OCI-LY7 (cell line): Measurements from ENCODE around the gene NAGS. TPM values are rescaled to one million over a fixed set of nuclear protein-coding genes. Genes with fewer than 3 reads are reported as not detected.

Experiments used
- BruUV-seq: library from RNA; stranded (reverse); fragments of 400-500 nt; replicated peaks from 2 replicates; lab custom pipeline; 2021; lab: Mats Ljungman, UMichigan
- CTCF ChIA-PET: fragments of 300-600 bp; sonication (Branson Sonifier 250); formaldehyde crosslinking; loops from one replicate; lab custom pipeline; 2022; ENCODE audit warnings: antibody characterized with exemption; ENCODE audit not compliant: unreplicated experiment; lab: Charles Lee
- POLR2A ChIA-PET: fragments of 300-600 bp; sonication (Branson Sonifier 250); formaldehyde crosslinking; loops from one replicate; lab custom pipeline; 2022; ENCODE audit warnings: antibody characterized with exemption; lab: Charles Lee
- DNase-seq: peaks from one replicate; pipeline ENCODE4 v3.0.0-alpha.2; 2015; ENCODE audit warnings: low spot score
- H2AFZ ChIP-seq: fragments of 200-600 bp; sonication (generic), shearing (Covaris generic); 2 replicates; pipeline ENCODE4 v1.6.1; 2014; ENCODE audit warnings: mild to moderate bottlenecking, antibody characterized with exemption, low read length, moderate library complexity
- H3K27ac ChIP-seq: fragments of 200-600 bp; sonication (generic); 2 replicates; pipeline ENCODE4 v1.5.1; 2014; ENCODE audit warnings: mixed run types, low read depth, mild to moderate bottlenecking, moderate library complexity, low read length, inconsistent platforms; ENCODE audit not compliant: poor library complexity, severe bottlenecking
- H3K36me3 ChIP-seq: fragments of 200-600 bp; sonication (generic); 2 replicates; pipeline ENCODE4 v1.6.1; 2014; ENCODE audit warnings: mild to moderate bottlenecking, antibody characterized with exemption, low read length, moderate library complexity, mixed read lengths; ENCODE audit not compliant: insufficient read depth
- H3K4me1 ChIP-seq: fragments of 200-600 bp; sonication (generic); 2 replicates; pipeline ENCODE4 v1.5.1; 2014; ENCODE audit warnings: mild to moderate bottlenecking, low read length; ENCODE audit not compliant: insufficient read depth, poor library complexity, severe bottlenecking
- H3K4me2 ChIP-seq: fragments of 200-600 bp; sonication (generic); 2 replicates; pipeline ENCODE4 v1.6.1; 2014; ENCODE audit warnings: mild to moderate bottlenecking, low read length
- H3K4me3 ChIP-seq: fragments of 200-600 bp; sonication (generic); 2 replicates; pipeline ENCODE4 v1.5.1; 2014; ENCODE audit warnings: mild to moderate bottlenecking, low read depth, low read length; ENCODE audit not compliant: poor library complexity, severe bottlenecking
- H3K79me2 ChIP-seq: fragments of 200-600 bp; sonication (generic); 2 replicates; pipeline ENCODE4 v1.6.1; 2016; ENCODE audit warnings: low read depth, mild to moderate bottlenecking, low read length, moderate library complexity, mixed read lengths; ENCODE audit not compliant: insufficient read depth
- H3K9me2 ChIP-seq: fragments of 200-600 bp; sonication (generic); 2 replicates; pipeline ENCODE4 v1.6.1; 2016; ENCODE audit warnings: mild to moderate bottlenecking, low read length, mixed read lengths; ENCODE audit not compliant: insufficient read depth
- H3K9me3 ChIP-seq: fragments of 200-600 bp; sonication (generic); 2 replicates; pipeline ENCODE4 v1.6.1; 2014; ENCODE audit warnings: mild to moderate bottlenecking, mixed run types, low read length, mixed read lengths
- H4K20me1 ChIP-seq: fragments of 200-600 bp; sonication (generic); 2 replicates; pipeline ENCODE4 v1.6.1; 2014; ENCODE audit warnings: mild to moderate bottlenecking, antibody characterized with exemption, low read length, moderate library complexity, mixed read lengths; ENCODE audit not compliant: insufficient read depth
- EZH2phosphoT487 ChIP-seq: fragments of 200-600 bp; sonication (generic); IDR thresholded peaks from 2 replicates; pipeline ENCODE4 v1.6.1; 2018; ENCODE audit warnings: low read depth, borderline replicate concordance, mild to moderate bottlenecking, mixed run types, antibody characterized with exemption, low read length, moderate library complexity, mixed read lengths
- intact Hi-C: fragments of 100-400 bp; cut with micrococcal nuclease; formaldehyde crosslinking; loops from one replicate; pipeline ENCODE4 v1.10.0; 2022; ENCODE audit not compliant: unreplicated experiment
- small RNA-seq: library from RNA; depleted of rRNA; stranded (forward); fragments of <200 nt; gene quantifications from one replicate; pipeline ENCODE3, GENCODE V24; 2014
- total RNA-seq, 2 experiments: library from RNA; depleted of rRNA in 1 of 2; stranded (reverse); fragments of >200 nt in 1 of 2; shearing (Covaris generic) in 1 of 2; gene quantifications; 2 replicates each; pipeline ENCODE4 v1.2.3, GENCODE V29; 2014 to 2022
- TF ChIP-seq, protein P1 (sequence below): fragments of 200-600 bp; sonication (generic); conservative IDR thresholded peaks from 2 replicates; pipeline ENCODE4 v1.5.1; 2014; ENCODE audit warnings: mild to moderate bottlenecking, antibody characterized with exemption, low read length, moderate library complexity, mixed read lengths

Gene NAGS
- total RNA-seq, 2 experiments from 2014 or later = 0.32 to 1.5 TPM

DNA sequence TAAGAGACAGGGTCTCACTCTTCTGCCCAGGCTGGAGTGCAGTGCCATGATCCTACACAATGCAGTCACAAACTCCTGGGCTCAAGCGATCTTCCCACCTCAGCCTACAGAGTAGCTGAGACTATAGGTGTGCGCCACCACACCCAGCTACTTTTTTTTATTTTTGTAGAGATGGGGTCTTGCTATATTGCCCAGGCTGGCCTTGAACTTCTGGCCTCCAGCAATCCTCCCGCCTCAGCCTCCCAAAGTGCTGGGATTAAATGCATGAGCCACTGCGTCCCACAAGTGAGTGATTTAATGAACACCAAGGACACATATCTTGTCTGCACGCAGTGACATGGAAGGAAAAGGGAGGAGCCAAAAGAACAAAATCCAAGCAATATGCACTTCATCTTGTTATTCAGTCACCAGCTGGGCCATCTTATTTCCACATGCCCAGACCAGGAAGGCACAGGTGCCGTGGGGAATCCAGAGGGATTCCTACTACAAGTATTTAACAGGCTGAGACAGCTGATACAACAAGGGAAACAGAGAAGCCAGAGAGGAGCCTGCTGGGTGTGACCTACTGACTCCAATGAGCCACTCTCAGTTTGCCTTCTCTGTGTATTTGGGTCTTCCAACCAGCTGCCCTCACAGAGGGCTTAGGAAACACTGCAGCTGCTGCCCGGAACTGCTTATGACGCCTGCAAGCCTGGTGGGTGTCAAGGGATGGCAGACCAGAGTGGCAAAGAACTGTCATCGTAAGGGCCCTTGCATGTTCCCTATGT lies 45.1 kb downstream of the NAGS start:
- Histone ChIP-seq H4K20me1 (0 out of 2 replicates have a peak, but pooled peaks cover 2% of the 10 kb centered on the region), H3K9me2 (no peaks in the 10 kb centered on the region), H3K4me1 (no peaks in the 10 kb centered on the region), H3K36me3 (peaks cover 92% of the 10 kb centered on the region), H3K79me2 (peaks cover 47% of the 10 kb centered on the region; the same call in 1 of the 2 replicates), H3K4me3 (no peak overlapping the region), H2AFZ (no peak overlapping the region), H3K4me2 (no peak overlapping the region), H3K27ac (no peak overlapping the region), H3K9me3 (no peaks in the 10 kb centered on the region)
- TF ChIP-seq EZH2phosphoT487 = no peak
- TF ChIP-seq, protein P1, sequence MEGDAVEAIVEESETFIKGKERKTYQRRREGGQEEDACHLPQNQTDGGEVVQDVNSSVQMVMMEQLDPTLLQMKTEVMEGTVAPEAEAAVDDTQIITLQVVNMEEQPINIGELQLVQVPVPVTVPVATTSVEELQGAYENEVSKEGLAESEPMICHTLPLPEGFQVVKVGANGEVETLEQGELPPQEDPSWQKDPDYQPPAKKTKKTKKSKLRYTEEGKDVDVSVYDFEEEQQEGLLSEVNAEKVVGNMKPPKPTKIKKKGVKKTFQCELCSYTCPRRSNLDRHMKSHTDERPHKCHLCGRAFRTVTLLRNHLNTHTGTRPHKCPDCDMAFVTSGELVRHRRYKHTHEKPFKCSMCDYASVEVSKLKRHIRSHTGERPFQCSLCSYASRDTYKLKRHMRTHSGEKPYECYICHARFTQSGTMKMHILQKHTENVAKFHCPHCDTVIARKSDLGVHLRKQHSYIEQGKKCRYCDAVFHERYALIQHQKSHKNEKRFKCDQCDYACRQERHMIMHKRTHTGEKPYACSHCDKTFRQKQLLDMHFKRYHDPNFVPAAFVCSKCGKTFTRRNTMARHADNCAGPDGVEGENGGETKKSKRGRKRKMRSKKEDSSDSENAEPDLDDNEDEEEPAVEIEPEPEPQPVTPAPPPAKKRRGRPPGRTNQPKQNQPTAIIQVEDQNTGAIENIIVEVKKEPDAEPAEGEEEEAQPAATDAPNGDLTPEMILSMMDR = no peak
- POLR2A ChIA-PET = no interaction called here
- intact Hi-C loops = no loop called here
- no peak for DNase-seq
- no TSS peak for BruUV-seq
- CTCF ChIA-PET = no interaction called here

DNA sequence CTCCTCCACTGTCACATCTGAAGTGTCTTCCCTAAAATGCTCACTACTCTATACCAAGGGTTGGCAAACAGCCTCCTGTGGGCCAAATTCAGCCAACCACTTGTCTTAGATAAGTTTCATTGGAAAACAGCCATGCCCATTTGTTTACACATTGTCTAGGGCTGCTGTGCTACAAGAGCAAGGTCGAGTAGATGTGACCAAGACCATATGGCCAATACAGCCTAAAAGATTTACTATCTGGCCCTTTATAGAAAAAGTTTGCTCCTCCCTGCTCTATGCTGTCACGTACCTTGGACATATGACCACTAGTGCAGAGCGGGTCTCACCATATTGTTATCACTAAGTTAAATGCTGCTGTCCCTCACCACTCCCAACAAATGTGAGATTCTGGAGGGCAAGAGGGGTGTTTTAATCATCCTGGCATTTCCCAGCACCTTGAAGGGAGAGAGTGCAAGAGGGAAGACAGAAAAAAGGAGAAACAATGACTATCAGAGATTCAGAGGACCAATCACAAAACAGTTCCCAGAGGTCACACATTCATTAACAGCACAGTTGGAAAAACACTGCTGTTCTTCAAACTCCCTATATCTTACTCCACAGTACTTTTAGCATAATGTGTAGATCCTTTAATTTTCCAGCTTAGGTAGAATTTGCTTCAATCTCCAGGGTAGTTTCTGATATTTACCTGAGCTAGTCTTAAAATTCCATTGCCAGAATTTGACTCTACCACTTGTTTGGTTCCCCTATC lies 48.9 kb downstream of the NAGS start:
- H2AFZ ChIP-seq = no peak overlapping the region
- no peaks in the 10 kb centered on the region for H3K9me3 ChIP-seq
- ChIA-PET CTCF (no interaction called here), POLR2A (no interaction called here)
- DNase-seq = no peak
- TF ChIP-seq, protein P1 = no peak
- no peak for TF ChIP-seq EZH2phosphoT487
- intact Hi-C loops = no loop called here
- no peaks in the 10 kb centered on the region for H3K4me1 ChIP-seq
- H3K27ac ChIP-seq = no peak overlapping the region
- no peaks in the 10 kb centered on the region for H3K9me2 ChIP-seq
- H3K4me2 ChIP-seq = no peak overlapping the region
- H3K4me3 ChIP-seq = no peak overlapping the region
- H4K20me1 ChIP-seq = no peaks in the 10 kb centered on the region
- TSS peak; percentile 63 for BruUV-seq
- peaks cover 64% of the 10 kb centered on the region; the same call in 1 of the 2 replicates for H3K79me2 ChIP-seq
- peaks cover 95% of the 10 kb centered on the region for H3K36me3 ChIP-seq

Small RNA genes lying within 50 kb of the gene (small RNA-seq; reads per million reads assigned to genes)
- gene RF00012 = not detected

Other genes with a start within 250 kb of the NAGS start
- gene SOST, start 245.8 kb upstream of the NAGS start, total RNA-seq (2014; rRNA removed; shearing (Covaris generic)) = not detected in 2 replicates
- not detected in 2 replicates for gene SOST, start 245.8 kb upstream of the NAGS start, total RNA-seq (2022)
- 3.0 and 9.0 TPM in 2 replicates for gene DUSP3, start 225.6 kb upstream of the NAGS start, total RNA-seq (2014; rRNA removed; shearing (Covaris generic))
- 6.9 and 9.8 TPM in 2 replicates for gene DUSP3, start 225.6 kb upstream of the NAGS start, total RNA-seq (2022)
- gene CFAP97D1, start 224.2 kb upstream of the NAGS start, total RNA-seq (2014; rRNA removed; shearing (Covaris generic)) = not detected in 2 replicates
- not detected in 2 replicates for gene CFAP97D1, start 224.2 kb upstream of the NAGS start, total RNA-seq (2022)
- gene MPP3, start 171.5 kb upstream of the NAGS start, total RNA-seq (2014; rRNA removed; shearing (Covaris generic)) = not detected in 2 replicates
- gene MPP3, start 171.5 kb upstream of the NAGS start, total RNA-seq (2022) = not detected in 2 replicates
- not detected in 2 replicates for gene CD300LG, start 157.4 kb upstream of the NAGS start, total RNA-seq (2014; rRNA removed; shearing (Covaris generic))
- not detected in 2 replicates for gene CD300LG, start 157.4 kb upstream of the NAGS start, total RNA-seq (2022)
- 0.16 and 0.39 TPM in 2 replicates for gene MPP2, start 97.1 kb upstream of the NAGS start, total RNA-seq (2014; rRNA removed; shearing (Covaris generic))
- gene MPP2, start 97.1 kb upstream of the NAGS start, total RNA-seq (2022) = 0.63 and 0.67 TPM in 2 replicates
- not detected in 2 replicates for gene PPY, start 62.1 kb upstream of the NAGS start, total RNA-seq (2014; rRNA removed; shearing (Covaris generic))
- gene PPY, start 62.1 kb upstream of the NAGS start, total RNA-seq (2022) = not detected in 2 replicates
- not detected in 2 replicates for gene PYY, start 50.7 kb upstream of the NAGS start, total RNA-seq (2014; rRNA removed; shearing (Covaris generic))
- not detected in 2 replicates for gene PYY, start 50.7 kb upstream of the NAGS start, total RNA-seq (2022)
- 27.2 and 41.9 TPM in 2 replicates for gene TMEM101, start 10.3 kb downstream of the NAGS start, total RNA-seq (2014; rRNA removed; shearing (Covaris generic))
- 22.5 and 26.5 TPM in 2 replicates for gene TMEM101, start 10.3 kb downstream of the NAGS start, total RNA-seq (2022)
- 26.6 and 35.4 TPM in 2 replicates for gene LSM12, start 62.0 kb downstream of the NAGS start, total RNA-seq (2014; rRNA removed; shearing (Covaris generic))
- 67.9 and 68.0 TPM in 2 replicates for gene LSM12, start 62.0 kb downstream of the NAGS start, total RNA-seq (2022)
- 10.7 and 20.6 TPM in 2 replicates for gene G6PC3, start 66.1 kb downstream of the NAGS start, total RNA-seq (2014; rRNA removed; shearing (Covaris generic))
- gene G6PC3, start 66.1 kb downstream of the NAGS start, total RNA-seq (2022) = 41.4 and 46.1 TPM in 2 replicates
- gene HDAC5, start 119.0 kb downstream of the NAGS start, total RNA-seq (2014; rRNA removed; shearing (Covaris generic)) = 26.4 and 41.5 TPM in 2 replicates
- gene HDAC5, start 119.0 kb downstream of the NAGS start, total RNA-seq (2022) = 31.4 and 36.3 TPM in 2 replicates
- 10.9 and 13.3 TPM in 2 replicates for gene HROB, start 137.3 kb downstream of the NAGS start, total RNA-seq (2014; rRNA removed; shearing (Covaris generic))
- 24.7 and 27.3 TPM in 2 replicates for gene HROB, start 137.3 kb downstream of the NAGS start, total RNA-seq (2022)
- 0.44 and 0.57 TPM in 2 replicates for gene ASB16, start 166.1 kb downstream of the NAGS start, total RNA-seq (2014; rRNA removed; shearing (Covaris generic))
- gene ASB16, start 166.1 kb downstream of the NAGS start, total RNA-seq (2022) = 0.30 and 1.7 TPM in 2 replicates
- gene TMUB2, start 182.3 kb downstream of the NAGS start, total RNA-seq (2014; rRNA removed; shearing (Covaris generic)) = 16.0 and 21.3 TPM in 2 replicates
- 21.9 and 25.9 TPM in 2 replicates for gene TMUB2, start 182.3 kb downstream of the NAGS start, total RNA-seq (2022)
- 57.7 and 66.5 TPM in 2 replicates for gene ATXN7L3, start 195.3 kb downstream of the NAGS start, total RNA-seq (2014; rRNA removed; shearing (Covaris generic))
- 106 and 107 TPM in 2 replicates for gene ATXN7L3, start 195.3 kb downstream of the NAGS start, total RNA-seq (2022)
- gene UBTF, start 215.1 kb downstream of the NAGS start, total RNA-seq (2014; rRNA removed; shearing (Covaris generic)) = 155 and 257 TPM in 2 replicates
- 215 and 228 TPM in 2 replicates for gene UBTF, start 215.1 kb downstream of the NAGS start, total RNA-seq (2022)